ENCODE measurements around the gene USPL1. TPM values are rescaled to one million over a fixed set of nuclear protein-coding genes. Genes with fewer than 3 reads are reported as not detected.
"Not testable (repeated sequence)": the region's sequence is repeated elsewhere in the genome, so short reads cannot be mapped to it uniquely, and the experiment has no call there.

USPL1 gene
- total RNA-seq, 6 experiments from 2014 or later: 5.6 to 11.2 (median 8.4) TPM

DNA sequence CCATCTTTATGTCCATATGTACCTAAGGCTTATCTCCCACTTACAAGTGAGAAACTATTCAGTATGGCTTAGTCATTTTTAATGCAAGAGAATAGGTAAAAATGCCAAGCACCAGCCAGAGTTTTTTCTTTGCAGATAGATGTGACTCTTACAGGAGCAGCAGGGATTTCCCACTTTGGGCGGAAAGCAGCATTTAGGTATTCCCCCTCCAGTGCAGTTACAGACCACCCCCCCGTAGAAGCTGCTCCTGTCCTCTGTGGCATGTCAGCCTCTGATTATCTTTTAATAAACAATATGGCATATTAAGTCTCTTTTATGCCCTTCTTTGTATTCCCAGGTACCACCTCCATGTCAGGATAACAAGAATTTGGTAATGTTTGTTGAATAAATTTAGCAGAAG, 24.7 kb upstream of the USPL1 start:
- Histone ChIP-seq H3K36me3 (no peaks in the 10 kb centered on the region), H3K4me3 (no peak overlapping the region), H3K9me3 (no peaks in the 10 kb centered on the region), H3K27me3 (no peaks in the 10 kb centered on the region), H3K27ac (no peak overlapping the region), H3K4me1 (no peaks in the 10 kb centered on the region)
- intact Hi-C loops (cut with DNase I): no loop called here
- TF ChIP-seq, protein P1, sequence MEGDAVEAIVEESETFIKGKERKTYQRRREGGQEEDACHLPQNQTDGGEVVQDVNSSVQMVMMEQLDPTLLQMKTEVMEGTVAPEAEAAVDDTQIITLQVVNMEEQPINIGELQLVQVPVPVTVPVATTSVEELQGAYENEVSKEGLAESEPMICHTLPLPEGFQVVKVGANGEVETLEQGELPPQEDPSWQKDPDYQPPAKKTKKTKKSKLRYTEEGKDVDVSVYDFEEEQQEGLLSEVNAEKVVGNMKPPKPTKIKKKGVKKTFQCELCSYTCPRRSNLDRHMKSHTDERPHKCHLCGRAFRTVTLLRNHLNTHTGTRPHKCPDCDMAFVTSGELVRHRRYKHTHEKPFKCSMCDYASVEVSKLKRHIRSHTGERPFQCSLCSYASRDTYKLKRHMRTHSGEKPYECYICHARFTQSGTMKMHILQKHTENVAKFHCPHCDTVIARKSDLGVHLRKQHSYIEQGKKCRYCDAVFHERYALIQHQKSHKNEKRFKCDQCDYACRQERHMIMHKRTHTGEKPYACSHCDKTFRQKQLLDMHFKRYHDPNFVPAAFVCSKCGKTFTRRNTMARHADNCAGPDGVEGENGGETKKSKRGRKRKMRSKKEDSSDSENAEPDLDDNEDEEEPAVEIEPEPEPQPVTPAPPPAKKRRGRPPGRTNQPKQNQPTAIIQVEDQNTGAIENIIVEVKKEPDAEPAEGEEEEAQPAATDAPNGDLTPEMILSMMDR (IDR thresholded peaks at IDR 0.05): no peak
- no peak for TF ChIP-seq POLR2A (IDR thresholded peaks at IDR 0.05)
- ATAC-seq (no peak), DNase-seq (no peak)
- 88% methylated on average over 2 of the region's 2 CpGs for WGBS (ENCODE audit: insufficient coverage, low coverage, low lambda C conversion rate, missing lambda C conversion rate)

DNA sequence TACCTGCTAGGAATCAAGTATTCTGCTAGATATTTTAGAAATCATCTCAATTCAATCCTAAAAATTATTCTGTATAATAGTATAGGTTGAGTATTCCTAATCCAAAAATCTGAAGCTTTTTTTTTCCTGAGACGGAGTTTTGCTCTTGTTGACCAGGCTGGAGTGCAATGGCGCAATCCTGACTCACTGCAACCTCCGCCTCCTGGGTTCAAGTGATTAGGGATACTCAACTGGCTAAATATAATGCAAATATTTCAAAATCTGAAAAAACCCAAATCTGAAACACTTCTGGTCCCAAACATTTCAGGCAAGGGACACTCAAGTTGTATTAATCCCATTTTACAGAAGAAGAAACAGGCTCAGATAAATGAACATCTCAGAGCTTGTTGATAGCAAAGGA, 17.2 kb upstream of the USPL1 start:
- Histone ChIP-seq H3K27me3 (no peaks in the 10 kb centered on the region), H3K27ac (no peak overlapping the region), H3K4me1 (no peaks in the 10 kb centered on the region), H3K4me3 (no peak overlapping the region), H3K36me3 (no peaks in the 10 kb centered on the region), H3K9me3 (no peaks in the 10 kb centered on the region)
- WGBS (ENCODE audit: insufficient coverage, low coverage, low lambda C conversion rate, missing lambda C conversion rate): 44% methylated on average over 3 of the region's 3 CpGs
- peak in 1 of 4 donors; percentile 67 for ATAC-seq
- intact Hi-C loops (cut with DNase I): no loop called here
- TF ChIP-seq POLR2A (IDR thresholded peaks at IDR 0.05): no peak
- TF ChIP-seq, protein P1 (IDR thresholded peaks at IDR 0.05): no peak
- DNase-seq: peak in 1 of 3 donors; percentile 40

GRCh38 chr13:30601836-30602235, 15.9 kb upstream of the USPL1 start:
- no peaks in the 10 kb centered on the region for H3K9me3 ChIP-seq
- ATAC-seq (no peak), DNase-seq (no peak)
- H3K27ac ChIP-seq: no peak overlapping the region
- H3K4me1 ChIP-seq: no peaks in the 10 kb centered on the region
- no peaks in the 10 kb centered on the region for H3K36me3 ChIP-seq
- H3K27me3 ChIP-seq: no peaks in the 10 kb centered on the region
- no peak overlapping the region for H3K4me3 ChIP-seq
- WGBS (ENCODE audit: insufficient coverage, low coverage, low lambda C conversion rate, missing lambda C conversion rate): 67% methylated on average over 1 of the region's 8 CpGs
- intact Hi-C loops (cut with DNase I): no loop called here
- TF ChIP-seq, protein P1 (IDR thresholded peaks at IDR 0.05): no peak
- TF ChIP-seq POLR2A (IDR thresholded peaks at IDR 0.05): no peak

- 84% methylated on average over 6 of the region's 7 CpGs for WGBS (ENCODE audit: insufficient coverage, low coverage, low lambda C conversion rate, missing lambda C conversion rate)
- intact Hi-C loops (cut with DNase I): no loop called here
- no peaks in the 10 kb centered on the region for H3K27me3 ChIP-seq
- no peak overlapping the region for H3K27ac ChIP-seq
- no peak for TF ChIP-seq POLR2A (IDR thresholded peaks at IDR 0.05)
- H3K36me3 ChIP-seq: no peaks in the 10 kb centered on the region
- no peak overlapping the region for H3K4me3 ChIP-seq
- ATAC-seq: no peak
- H3K9me3 ChIP-seq: no peaks in the 10 kb centered on the region
- H3K4me1 ChIP-seq: no peaks in the 10 kb centered on the region
- no peak for DNase-seq
Observed at GRCh38 chr13:30605052-30605451, 12.7 kb upstream of the USPL1 start.

DNA sequence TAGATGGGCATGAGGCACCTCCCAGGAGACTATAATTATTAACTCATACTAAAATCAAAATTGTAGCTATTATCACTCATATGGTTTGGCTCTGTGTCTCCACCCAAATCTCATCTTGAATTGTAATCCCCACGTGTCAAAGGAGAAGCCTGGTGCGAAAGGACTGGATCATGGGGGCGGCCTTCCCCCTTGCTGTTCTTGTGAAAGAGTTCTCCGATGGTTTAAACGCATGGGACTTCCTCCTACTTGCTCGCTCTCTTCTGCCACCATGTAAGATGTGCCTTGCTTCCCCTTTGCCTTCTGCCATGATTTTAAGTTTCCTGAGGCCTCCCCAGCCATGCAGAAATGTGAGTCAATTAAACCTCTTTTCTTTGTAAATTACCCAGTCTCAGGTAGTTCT, 10.5 kb upstream of the USPL1 start:
- H3K4me3 ChIP-seq; H3K36me3 ChIP-seq; H3K9me3 ChIP-seq; H3K4me1 ChIP-seq; H3K27me3 ChIP-seq; H3K27ac ChIP-seq; DNase-seq; intact Hi-C loops (cut with DNase I): not testable (repeated sequence)
- 87% methylated on average over 6 of the region's 6 CpGs for WGBS (ENCODE audit: insufficient coverage, low coverage, low lambda C conversion rate, missing lambda C conversion rate)
- peak in 1 of 4 donors; percentile 42 for ATAC-seq

- Histone ChIP-seq H3K27me3 (no peaks in the 10 kb centered on the region), H3K36me3 (no peaks in the 10 kb centered on the region), H3K9me3 (no peaks in the 10 kb centered on the region), H3K4me1 (no peaks in the 10 kb centered on the region), H3K4me3 (no peak overlapping the region), H3K27ac (no peak overlapping the region)
- ATAC-seq (peak; percentile 58 to 72 (median 66)), DNase-seq (no peak)
- WGBS (ENCODE audit: insufficient coverage, low coverage, low lambda C conversion rate, missing lambda C conversion rate): 56% methylated on average over 4 of the region's 4 CpGs
- intact Hi-C loops (cut with DNase I): no loop called here
- TF ChIP-seq, protein P1 (IDR thresholded peaks at IDR 0.05): no peak
- no peak for TF ChIP-seq POLR2A (IDR thresholded peaks at IDR 0.05)
Observed at GRCh38 chr13:30607908-30608307, 9.8 kb upstream of the USPL1 start.
